Neural cell (in vitro differentiated cells): ENCODE data around the gene TLCD5.

ENCODE experiments used
- CTCF ChIP-seq: fragments of 450-650 bp; IDR thresholded peaks from 2 replicates; pipeline ENCODE4 v1.5.1; 2014; ENCODE audit warnings: antibody characterized with exemption, mild to moderate bottlenecking, moderate library complexity; ENCODE audit not compliant: poor library complexity, severe bottlenecking
- EP300 ChIP-seq: fragments of 450-650 bp; conservative IDR thresholded peaks from 2 replicates; pipeline ENCODE4 v1.6.1; 2014; ENCODE audit warnings: antibody characterized with exemption, mild to moderate bottlenecking, moderate library complexity; ENCODE audit not compliant: poor library complexity, severe bottlenecking
- EZH2 ChIP-seq: fragments of 200-600, 300-800 bp; shearing (Covaris generic), sonication (generic); IDR thresholded peaks from 2 replicates; pipeline ENCODE4 v1.6.1; 2014; ENCODE audit warnings: antibody characterized with exemption, low read length, borderline replicate concordance, mild to moderate bottlenecking; ENCODE audit not compliant: insufficient read depth, poor library complexity, severe bottlenecking
- POLR2AphosphoS5 ChIP-seq: IDR thresholded peaks from 2 replicates; pipeline ENCODE4 v1.6.1; 2012
- RAD21 ChIP-seq: fragments of 450-650 bp; conservative IDR thresholded peaks from 2 replicates; pipeline ENCODE4 v1.6.1; 2014; ENCODE audit warnings: antibody characterized with exemption, mild to moderate bottlenecking, moderate library complexity
- TAF1 ChIP-seq: IDR thresholded peaks from 2 replicates; pipeline ENCODE4 v1.6.1; 2012; ENCODE audit warnings: low read depth

DNA sequence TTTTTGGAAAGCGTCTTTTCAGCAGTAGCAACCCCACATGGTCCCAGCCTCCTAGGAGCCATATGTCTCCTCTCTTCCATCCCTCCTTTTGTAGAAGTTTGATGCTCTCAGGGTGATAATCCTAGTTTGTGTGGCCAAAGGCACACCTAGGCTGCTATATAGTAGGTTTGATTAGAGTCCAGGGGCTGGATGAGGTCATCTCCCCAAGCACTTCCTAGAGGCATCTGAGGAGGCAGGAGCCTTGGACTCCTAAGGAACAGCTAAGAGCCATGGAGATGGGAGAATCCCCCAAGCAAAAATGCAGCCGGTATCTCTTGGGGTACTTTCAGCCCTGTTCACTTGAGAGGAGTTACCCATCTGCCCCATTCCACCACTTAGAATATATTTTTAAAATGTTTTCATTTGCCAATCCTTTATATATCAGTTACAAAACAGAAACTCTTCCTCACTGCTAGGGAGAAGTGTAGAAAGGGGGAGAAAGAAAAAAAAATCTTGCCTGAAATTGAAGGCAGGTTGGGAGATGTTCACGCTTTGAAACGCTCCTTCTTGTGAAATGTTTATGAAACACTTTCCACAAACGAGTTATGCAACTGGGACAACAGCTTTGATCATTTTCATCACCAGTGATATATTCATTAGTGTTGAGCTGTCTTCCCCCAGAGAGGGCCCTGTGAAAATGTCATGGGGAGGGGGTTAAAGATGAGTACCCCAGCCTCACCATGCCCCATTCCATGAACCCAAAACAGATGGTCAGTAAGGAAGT, 31.9 kb upstream of the TLCD5 start:
- TF ChIP-seq CTCF (no peak), EZH2 (no peak), POLR2AphosphoS5 (no peak), RAD21 (no peak), EP300 (no peak), TAF1 (no peak)
